GM18519 (cell line): ENCODE data around the gene EFCAB14.
"Not testable (repeated sequence)": the region's sequence is repeated elsewhere in the genome, so short reads cannot be mapped to it uniquely, and the experiment has no call there.

ENCODE experiments used
- ATAC-seq: cut with Tn5 transposase; IDR thresholded peaks from one replicate; pipeline ENCODE4 v1.9.1; 2021; ENCODE audit warnings: mild to moderate bottlenecking, moderate library complexity; ENCODE audit not compliant: unreplicated experiment, low FRiP score

EFCAB14 gene, protein sequence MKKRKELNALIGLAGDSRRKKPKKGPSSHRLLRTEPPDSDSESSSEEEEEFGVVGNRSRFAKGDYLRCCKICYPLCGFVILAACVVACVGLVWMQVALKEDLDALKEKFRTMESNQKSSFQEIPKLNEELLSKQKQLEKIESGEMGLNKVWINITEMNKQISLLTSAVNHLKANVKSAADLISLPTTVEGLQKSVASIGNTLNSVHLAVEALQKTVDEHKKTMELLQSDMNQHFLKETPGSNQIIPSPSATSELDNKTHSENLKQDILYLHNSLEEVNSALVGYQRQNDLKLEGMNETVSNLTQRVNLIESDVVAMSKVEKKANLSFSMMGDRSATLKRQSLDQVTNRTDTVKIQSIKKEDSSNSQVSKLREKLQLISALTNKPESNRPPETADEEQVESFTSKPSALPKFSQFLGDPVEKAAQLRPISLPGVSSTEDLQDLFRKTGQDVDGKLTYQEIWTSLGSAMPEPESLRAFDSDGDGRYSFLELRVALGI

DNA sequence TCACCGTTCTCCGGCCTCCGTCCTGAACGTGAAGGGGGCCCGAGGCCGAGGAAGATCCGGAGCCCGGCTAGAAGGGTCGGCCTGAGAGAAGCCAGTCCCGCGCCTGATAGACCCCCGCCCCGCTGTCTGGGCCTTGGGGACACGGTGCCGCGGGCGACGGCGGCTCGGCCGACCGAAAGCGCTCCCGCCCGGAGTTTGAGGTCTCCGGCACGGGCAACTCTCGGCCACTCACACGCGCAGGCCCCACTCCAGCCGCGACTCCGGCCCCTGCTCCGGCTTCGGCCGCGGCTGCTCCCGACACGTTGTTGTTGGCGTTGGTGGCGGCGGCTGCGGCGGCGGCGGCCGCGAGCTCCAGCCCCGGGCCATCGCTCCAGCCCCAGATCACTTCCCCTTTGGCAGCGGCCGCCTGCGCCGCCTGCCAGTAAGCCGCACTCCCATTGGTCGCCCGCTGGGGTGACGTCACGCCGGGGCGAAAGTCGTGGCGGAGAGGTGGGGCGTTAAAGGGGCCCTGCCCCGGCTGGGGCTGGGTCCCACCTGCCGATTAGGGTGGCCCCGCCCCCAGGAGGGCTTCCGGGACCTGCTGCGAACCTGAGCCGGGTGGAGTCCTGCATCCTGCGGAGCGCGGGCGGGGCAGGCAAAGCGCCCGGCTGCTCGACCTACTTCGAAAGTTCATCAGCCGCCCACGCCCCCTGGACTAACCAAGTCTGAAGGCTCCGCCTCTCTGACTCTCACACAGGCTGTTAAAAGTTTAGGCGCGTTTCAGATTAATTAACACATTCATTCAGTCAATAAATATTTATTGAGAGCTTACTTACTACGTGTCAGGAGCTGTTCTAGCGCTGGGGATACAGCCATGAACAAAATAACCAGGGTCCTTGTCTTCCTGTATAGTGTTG, at the start of gene EFCAB14:
Gene EFCAB14 (minus strand): TSS at position 388 of the 896 bp plus-strand sequence. CDS start 1,027 bp downstream, outside the sequence.
- peak; percentile 96 for ATAC-seq

DNA sequence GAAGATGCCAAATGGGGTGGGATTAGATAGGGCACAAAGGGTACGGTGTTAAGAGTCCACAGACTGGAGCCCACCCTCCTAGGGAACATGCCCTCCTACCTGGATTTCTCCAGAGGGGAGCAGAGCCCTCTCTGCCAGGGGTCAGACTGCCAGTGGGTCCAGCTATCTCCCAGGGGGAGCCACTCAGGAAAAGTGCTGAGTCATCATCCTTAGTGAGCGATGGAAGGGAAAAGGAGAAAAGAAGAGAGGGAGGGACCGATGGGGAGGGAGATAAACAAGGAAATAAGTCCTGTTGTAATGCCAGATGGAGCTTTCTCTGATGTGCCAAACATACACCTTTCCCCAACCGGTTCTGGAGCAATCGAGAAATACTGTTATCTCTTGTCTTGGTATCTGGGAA, 49.5 kb upstream of the EFCAB14 start:
- no peak for ATAC-seq

DNA sequence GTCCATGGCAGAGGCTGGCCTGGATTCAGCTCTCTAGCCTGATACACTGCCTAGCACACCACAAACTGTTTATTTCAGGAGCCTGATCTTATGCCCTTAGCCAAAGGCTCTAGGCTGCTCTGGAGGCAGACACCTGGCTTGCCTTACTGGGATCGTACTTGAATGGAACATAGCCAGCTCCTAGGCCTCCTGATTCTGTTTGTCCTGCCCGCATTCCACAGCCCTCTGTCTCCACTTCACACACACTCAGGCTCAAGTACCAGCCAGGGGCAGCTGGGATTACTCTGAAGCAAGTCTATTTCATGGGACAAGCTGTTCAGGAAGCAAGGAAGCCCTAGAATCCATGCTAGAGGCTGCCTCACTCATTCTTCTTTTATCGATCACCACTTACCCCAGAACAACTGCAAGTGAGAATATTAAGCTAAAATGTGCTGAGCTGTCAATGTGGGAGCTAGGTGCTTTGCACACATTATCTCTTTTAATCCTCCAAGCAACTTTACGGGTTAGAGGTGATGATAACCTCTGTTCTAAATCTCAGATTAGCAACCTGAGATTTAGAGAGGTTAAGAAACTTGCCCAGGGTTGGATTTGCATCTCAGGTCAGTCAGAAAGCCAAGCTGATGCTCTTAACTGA, 48.9 kb upstream of the EFCAB14 start:
- ATAC-seq = no peak

DNA sequence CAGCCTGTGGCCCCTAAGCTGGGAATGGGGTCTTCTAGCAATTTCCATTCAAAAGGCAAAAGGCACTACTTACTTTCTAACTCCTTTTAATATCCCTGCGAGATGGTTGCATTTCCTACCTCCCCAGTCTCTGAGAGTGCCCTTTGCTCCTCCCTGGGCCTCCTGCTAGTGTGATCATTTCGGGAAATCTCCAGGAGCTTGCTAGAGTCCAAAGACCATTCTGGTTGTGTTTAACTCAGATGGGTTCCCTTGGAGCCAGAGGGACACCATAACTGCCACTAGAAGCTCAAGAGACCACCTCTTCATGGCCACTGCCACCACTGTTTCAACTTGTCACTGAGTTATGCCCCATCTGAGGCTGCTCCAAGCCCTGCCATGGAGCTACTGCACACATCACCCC, 45.5 kb upstream of the EFCAB14 start:
- no peak for ATAC-seq

DNA sequence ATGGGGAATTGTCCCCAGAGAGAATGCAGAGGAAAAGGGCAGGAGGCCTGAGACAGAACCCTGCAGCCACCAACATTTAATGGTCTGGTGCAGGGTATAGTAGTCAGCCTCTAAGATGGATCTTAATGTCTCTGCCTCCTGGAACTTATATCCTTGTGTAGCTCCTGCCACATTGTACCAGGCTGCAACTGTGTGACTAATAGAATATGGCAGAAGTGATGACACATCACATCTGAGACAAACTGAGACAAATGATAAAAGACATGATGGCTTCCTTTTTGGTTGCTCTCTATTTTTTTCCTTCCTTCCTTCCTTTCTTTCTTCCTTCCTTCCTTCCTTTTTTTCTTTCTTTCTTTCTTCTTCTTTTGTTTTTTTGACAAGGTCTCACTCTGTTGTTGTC, 42.8 kb upstream of the EFCAB14 start:
- ATAC-seq = no peak

DNA sequence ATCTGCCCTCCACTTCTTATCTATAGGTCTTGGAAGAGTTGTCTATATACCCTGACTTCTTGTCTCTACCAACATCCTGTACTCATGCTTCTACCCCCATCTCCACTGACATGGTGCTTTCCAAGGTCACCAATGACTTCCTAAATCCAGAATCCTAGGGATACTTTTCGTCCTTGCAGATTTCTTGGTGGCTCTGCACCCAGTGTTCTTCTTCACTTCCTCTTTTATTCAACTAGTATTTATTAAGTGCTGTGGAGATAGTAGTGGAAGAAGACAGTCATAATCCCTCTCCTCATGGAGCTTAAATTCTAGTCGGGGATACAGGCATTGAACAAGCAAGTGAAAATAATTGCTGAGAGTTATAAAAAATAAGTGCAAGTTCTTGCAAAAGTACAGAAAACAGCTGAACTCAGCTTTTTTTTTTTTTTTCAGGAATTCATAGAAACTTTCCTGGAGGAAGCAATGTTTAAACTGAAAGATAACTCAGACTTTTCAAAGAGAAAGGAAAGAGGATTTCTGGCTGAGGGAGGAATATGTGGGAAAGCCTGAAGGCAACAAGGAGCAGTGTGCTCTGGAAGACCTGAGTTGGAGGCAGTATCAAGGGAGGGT, 41.7 kb upstream of the EFCAB14 start:
- ATAC-seq = no peak

DNA sequence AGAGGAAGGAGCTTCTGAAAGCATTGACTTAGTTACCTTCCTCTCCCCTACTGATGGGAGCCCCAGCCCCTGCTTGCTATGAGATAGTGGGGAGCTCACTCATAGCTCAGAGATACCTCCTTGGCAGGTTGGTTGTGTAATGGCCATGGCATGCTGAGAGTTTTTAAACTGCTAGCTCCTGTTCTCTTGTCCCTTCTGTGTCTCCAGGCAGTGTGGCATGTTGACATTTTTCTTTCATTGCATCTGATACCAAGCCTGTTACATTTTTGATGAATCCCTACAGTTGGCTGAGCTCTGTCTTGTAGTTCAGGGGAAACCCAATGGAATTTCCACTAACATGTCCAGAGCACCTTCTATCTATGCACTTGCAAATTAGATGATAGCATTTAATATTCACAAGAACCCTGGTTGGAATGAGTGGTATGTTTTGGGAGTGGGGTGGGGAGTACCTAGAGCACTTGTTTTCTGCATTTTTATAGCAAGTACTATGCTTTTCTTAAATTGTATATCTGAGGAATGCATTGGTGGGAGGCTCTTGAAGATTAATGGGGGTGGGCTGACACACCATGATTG, 39.1 kb upstream of the EFCAB14 start:
- no peak for ATAC-seq

DNA sequence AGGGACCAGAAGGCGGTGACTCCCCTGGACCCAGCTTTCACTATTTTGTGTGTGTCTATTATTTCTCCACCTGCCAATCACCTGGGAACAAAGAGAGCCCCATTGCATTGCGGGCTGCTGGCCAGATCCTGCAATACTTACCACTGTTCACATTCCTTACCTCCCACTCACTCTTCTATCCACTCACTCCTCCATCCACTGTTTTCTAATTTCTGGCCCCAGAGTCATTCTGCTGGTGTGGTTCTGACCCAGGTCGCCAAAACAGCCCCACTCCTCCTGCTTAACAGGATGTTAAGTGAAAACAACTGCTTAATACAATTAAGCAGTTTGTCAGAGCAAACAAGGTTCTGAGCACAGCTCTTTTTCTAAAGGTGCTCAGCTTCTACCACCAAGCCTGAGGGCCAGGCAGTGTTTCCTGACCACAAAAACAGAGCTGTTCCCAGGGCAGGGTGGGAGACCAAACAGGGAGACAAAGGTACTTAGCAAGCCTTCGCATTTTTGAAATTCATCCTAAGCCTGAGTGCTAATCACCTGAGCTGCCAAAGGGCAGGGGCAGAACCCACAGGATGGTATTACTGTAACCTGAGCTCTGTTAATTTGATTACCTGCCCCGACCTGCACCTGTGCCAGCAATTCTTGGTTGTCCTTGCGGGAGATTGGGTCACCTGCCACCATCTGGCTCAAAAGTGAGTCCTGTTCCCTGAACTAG, 38.5 kb upstream of the EFCAB14 start:
- ATAC-seq = no peak

DNA sequence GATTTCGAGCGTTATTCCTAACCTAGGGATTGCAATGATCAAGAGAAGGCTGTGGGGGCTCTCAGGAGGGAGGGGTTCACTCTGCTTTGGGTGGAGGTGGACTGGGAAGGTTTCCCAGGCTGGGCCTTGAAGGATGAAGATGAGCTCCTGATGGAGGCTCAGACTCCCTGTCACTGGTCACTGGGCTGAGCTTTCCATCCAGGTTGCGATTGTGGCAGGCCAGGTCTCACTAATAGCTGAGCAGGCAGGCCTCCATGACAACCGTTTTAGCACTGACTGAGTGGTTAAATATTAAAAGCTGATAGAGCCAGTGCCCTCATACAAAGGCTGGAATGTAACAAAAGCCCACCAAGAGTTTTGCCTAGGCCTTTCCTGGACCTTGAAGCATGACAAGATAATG, 36.2 kb upstream of the EFCAB14 start:
- no peak for ATAC-seq

DNA sequence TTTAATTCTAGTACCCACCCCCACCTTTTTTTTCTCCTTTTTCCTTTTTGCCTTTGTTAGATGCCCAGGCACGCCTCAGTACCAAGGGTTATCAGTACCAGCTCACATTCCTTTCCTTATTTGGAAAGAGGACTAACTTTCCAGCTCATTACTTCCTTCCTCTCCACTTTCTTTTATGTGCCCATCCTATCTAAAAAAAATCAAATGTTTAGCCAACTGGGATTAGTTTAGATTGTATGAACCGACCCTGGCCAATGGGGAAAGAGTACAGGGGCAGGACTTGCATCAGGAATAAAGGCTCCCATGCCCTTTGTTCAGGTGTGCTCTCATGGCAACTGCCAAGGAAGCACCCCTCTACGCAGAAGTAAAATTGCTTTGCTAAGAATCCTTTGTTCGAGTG, 35.8 kb upstream of the EFCAB14 start:
- ATAC-seq = not testable (repeated sequence)

DNA sequence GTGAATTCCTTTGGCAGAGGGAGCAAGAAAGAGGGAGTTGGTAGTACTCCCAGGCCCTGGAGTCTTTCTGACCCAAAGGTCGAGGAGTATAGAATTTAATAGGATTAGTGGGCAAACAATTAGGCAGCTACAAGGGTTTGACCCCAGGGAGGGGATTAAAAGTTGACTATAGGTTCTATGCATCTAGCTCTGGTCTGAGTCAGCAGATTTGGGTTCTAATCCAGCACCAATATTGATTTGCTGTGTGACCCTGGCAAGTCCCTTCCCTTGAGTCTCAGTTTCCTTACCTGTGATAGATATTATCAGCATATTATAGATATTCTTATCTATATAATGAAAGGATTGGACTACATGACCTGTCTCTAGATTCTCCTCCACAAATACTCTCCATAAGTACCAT, 35.1 kb upstream of the EFCAB14 start:
- no peak for ATAC-seq

DNA sequence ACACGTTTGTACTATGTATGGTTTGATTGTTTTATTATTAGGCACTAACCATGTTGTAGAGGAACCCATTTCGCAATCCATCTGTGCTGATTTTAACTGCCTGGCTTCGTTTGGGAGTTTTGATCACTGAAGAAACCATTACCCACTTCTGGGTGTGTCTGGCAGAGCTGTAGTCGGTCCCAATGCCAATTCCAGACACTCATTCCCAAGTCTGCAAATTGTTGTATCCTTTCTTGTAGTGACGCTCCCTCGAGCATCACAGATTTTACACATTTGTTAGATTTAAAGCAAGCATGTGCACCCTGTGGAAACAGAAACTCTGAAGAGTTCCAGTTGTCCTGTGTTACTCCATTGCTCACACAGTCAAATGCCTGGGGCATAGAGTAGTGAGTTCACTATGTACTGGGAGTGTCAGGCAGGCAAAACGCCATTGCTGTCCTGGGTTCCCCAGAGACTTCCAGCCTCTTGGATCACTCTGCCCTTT, 31.0 kb upstream of the EFCAB14 start:
- ATAC-seq = no peak

DNA sequence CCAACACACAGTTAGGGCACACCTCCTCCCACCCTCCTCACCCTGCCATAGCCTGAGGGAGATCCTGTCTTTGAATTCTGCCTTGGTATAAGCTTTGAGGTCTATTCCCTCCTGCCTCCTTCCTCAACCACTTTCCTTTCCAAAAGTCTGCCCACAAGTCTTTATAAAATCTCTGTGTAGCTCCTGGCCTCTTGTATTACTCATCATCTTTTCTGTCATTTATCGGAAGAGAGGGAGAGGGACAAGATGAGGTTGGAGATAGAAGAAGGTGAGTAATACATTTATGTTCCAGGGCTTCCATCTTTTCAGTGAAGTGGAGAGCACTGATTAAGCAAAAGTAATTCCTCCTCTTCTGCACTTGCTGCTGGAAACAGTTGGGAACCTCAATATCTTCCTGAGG, 30.5 kb upstream of the EFCAB14 start:
- no peak for ATAC-seq

DNA sequence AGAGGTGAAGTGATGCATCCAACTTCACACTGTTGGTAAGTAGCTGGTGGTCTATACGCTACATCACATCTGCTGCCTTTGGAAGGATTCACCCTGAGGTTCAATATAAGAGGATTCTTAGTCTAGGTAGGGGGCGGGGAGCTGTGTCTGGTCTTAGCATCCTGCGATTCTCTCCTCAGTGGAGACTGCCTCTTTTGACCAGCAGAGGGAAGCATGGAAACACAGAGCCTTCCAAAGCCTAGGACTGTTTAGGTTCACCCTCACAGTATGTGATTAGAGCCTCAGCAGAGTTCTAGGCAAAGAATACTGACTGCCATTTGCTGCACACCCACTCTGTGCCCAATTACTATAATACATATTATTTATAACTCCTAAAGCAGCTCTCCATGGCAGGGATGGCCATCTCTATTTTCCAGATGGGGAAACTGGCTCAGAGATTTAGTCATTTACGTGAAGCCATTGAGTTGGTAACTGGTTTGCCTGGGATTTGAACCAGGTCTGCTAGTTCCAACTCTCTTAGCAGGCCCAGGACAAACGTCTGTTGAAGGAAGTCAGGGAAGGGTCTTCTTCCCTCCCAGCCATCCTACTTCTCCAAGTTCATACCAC, 28.9 kb upstream of the EFCAB14 start:
- no peak for ATAC-seq

DNA sequence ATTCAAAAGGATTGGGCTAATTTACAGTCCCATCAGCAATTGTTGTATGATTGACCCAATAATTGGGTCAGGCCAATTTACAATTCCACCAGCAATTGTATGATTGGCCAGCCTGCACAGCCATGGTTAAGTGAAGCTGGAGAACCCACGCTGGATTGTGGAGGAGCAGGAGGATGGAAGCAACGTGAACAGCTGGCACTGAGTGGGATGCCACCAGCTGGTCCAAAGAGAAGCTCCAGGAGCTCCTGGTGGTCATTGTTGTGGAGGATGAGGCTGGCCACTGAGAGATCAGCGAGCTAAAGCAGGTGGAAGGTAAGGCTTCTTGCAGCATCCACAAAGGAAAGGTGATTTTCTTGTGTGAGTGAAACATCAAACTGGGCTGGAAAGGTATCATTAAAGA, 23.2 kb upstream of the EFCAB14 start:
- ATAC-seq = no peak

DNA sequence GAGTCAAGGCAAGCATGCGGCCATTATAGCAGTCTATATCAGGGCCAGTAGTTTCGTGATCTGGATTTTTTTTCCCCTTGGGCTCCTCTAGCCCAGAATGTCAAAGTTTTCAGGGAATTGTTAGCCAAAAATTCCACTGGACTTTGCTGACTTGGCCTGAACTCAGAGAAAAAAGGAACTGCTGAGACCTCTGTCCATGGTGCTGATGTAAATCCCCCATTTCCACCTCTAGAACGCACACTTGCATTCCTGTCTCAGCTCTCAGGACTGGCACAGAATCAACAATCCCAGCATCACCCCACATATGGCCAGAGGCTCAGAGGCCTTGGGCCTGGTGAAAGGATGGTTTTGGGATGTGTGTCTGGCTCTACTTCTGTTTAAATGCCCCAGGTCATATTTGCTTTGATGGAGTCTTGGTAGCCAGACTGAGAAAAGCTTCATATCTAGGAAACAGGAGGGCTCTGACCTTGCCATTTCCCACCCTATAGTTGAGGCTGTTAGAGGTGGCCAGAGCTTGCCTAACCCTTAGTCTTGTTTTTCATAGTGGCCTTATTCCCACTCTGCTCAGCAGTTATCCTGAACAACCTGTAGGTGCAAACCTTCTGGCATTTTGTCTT, 16.9 kb upstream of the EFCAB14 start:
- no peak for ATAC-seq

DNA sequence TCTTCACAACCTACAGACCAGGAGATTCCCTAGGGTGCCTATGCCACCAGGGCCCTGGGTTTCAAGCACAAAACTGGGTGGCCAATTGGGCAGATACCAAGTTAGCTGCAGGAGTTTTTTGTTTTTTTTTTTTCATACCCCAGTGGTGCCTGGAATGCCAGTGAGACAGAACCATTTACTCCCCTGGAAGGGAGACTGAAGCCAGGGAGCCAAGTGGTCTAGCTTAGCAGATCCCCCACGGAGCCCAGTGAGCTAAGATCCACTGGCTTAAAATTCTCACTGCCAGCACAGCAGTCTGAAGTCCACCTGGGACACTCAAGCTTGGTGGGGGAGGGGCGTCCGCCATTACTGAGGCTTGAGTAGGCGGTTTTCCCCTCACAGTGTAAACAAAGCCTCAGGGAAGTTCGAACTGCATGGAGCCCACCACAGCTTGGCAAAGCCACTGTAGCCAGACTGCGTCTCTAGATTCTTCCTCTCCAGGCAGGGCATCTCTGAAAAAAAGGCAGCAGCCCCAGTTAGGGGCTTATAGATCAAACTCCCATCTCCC, 9.5 kb upstream of the EFCAB14 start:
- not testable (repeated sequence) for ATAC-seq

DNA sequence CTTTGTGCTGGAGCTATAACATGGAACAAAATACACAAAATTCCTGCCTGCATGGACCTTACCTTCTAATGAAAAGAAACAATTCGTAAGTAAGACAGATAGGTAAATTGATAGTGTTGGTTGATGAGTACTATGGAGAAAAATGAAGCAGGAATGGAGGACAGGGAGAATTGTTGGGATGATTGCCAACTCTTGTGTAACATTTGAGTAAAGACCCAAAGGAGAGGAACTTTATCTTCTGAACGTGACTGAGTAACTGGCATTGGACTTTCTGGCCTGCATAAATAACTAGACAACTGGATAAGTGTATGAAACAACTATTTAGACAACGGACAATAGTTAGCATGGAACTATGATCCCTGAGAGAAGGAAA, 6.8 kb upstream of the EFCAB14 start:
- ATAC-seq = no peak
